NCI-H2029 treated with DMSO at 0.1 percent for 48 hours (cell line): Measurements from ENCODE around the gene TRMT5.
A peak's percentile ranks its signal among the peaks of the same experiment; 100 is the strongest.

ENCODE experiments used
- DNase-seq: peaks from one replicate; lab custom pipeline; 2025; lab: John Stamatoyannopoulos, UW

The TRMT5 gene

DNA sequence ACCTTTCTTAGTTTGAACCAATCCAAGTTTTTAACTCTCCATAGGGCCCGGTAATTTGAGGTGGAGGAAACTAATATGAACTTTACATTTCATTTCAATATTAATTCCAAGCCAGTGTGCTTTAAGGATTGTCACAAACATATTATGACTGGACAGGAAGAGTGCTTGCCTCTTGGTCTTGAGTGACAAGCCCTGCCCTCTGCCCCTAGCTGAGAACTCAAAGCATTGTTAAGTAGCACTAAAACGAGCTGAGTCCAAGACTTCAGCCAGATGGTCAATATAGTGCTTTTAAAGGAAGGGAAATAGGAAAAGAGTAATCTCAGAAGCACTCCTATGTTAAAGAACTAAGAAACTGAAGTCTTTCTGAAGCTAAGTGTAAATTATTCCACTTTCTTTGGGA is 17.1 kb downstream of the TRMT5 start:
- no peak for DNase-seq

GRCh38 chr14:60958146-60958545 is 22.7 kb downstream of the TRMT5 start:
- DNase-seq = no peak

- DNase-seq = no peak
These were observed 24.2 kb downstream of the TRMT5 start for GRCh38 chr14:60956632-60957031.

GRCh38 chr14:60956202-60956601 is 24.7 kb downstream of the TRMT5 start:
- DNase-seq = no peak

DNA sequence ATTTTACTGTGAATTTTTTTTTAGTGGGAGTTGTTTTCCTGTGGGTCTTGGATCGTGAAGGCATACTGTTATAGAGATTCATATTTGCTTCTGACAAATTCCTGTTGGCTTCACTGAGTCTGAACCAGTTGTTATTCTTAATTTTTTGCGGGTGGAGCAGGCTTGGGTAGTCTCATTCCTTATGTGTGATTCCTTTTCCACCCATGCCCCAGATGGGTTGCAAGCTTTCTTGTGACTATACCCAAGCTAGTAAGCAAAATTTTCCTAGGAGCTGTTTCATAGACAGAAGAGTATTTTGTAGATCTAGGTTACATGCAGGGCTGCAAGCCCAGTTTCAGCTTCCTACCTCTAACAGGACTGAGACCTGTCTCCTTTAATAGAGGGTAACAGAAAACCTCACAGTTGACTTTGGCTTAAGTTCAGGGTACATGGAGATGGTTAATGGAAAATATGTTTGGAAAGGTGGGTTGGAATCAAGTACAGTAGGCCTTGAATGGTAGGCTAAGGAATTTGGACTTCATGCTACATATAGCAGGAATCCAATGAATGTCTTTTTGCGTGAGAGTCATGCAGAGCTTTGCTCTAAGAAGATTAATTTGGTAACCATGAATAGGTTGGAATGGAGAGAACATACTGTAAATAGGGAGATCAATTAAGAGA is 29.0 kb downstream of the TRMT5 start:
- DNase-seq = peak; percentile 46

GRCh38 chr14:60946773-60947172 is 34.1 kb downstream of the TRMT5 start:
- DNase-seq = no peak

GRCh38 chr14:60945984-60946383 is 34.9 kb downstream of the TRMT5 start:
- DNase-seq = no peak

DNA sequence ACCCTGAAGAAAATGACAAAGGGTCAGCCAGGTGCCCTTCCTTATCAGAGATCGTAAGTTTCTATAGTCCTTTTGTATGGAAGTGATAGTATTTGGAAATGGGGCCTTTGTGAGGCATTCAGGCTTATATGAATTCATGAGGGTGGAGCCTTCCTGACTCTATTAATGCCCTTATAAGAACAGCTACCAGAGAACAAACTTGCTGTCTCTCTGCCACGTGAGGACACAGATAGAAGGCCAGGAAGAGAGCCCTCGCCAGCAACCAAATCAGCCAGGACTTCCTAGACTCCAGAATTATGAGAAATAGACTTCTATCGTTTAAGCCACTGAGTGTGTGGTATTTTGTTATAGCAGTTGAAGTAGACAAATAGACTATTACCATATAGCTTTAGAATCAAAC is 36.7 kb downstream of the TRMT5 start:
- no peak for DNase-seq

GRCh38 chr14:60943637-60944032 is 37.2 kb downstream of the TRMT5 start:
- DNase-seq = no peak

DNA sequence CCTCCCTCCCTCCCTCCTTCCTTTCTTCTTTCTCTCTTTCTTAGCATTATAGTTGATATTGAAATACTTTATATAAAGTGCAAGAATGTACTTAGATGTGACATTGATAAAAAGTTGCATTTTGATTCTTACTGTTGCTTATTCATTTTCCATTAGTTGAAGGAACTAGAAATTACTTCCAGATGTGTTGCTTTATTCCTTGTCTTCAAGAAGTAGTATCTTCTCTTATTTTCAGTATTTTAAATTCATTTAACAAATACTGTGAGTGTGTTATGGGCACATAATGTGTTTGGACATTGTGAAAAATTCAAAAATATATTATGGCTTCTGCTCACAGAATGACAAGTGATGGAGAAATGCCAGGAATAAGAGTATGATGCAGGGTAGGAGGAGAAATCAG is 45.6 kb downstream of the TRMT5 start:
- DNase-seq = no peak

GRCh38 chr14:60933920-60934655 is 46.8 kb downstream of the TRMT5 start:
- DNase-seq = no peak

- DNase-seq = no peak
These were observed 49.7 kb downstream of the TRMT5 start for GRCh38 chr14:60931218-60931617.

- DNase-seq = no peak
These were observed 54.9 kb downstream of the TRMT5 start for GRCh38 chr14:60926002-60926401.

DNA sequence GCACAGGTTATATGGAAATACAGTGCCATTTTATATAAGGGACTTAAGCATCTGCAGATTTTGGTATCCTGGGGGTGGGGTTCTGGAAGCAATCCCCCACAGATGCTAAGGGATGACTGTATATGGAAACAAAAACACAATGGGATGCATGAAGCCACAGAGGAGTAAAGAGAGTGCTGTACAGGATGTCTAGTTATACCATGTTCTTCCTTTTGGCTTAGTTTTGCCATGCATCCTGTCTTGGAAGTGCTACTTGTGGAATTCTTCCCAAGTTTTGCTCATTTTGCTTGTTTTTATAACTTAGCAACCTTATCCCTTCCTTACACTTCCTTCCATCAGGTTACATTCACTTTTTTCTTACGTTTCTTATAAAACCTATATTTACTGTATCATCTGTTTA is 55.6 kb downstream of the TRMT5 start:
- no peak for DNase-seq

- no peak for DNase-seq
These were observed 58.8 kb downstream of the TRMT5 start for GRCh38 chr14:60922050-60922449.
